D341Med (cell line): ENCODE measurements around the gene NUCB2.

Experiments
- DNase-seq: peaks from one replicate; pipeline ENCODE4 v3.0.0; 2012; ENCODE audit warnings: low spot score

Gene NUCB2

GRCh38 chr11:17333799-17334586, 57.5 kb downstream of the NUCB2 start:
- DNase-seq = no peak

DNA sequence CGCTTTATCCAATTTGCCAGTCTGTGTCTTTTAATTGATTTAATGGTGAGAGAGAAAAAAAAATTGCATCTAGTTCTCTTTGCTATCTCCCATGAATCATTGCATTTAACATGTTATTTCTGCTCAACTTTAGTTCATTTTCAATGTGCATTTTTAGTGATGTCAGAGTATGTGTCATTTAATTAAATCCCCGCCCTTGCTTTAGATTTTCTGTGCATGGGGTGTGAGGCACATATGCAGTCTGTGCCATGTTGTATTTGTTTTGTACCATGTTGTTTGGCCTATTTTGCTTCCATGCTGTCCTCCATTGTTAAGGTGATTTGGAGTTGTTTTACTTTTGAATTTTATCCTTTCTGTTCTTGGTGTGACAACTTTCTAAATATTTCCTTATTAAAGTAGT, 66.7 kb downstream of the NUCB2 start:
- DNase-seq = no peak

DNA sequence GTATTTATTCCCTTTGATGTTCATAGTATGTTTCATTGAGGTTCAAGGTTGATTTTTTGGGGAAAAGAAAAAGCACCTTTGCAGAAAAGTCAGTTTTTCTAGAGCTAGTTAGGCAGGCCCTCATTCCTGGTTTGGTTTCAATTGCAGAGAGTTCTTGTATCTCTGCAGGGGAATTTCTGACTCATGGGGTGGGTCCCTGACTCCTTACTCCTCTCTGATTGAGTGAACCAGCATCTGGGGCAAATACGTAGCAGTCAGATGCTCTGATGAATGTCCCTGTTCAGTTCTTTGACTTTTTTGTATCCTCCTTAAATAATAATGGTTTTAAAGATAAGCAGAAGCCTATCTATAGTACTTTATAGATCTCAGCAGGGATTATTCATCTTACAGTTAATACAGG, 67.4 kb downstream of the NUCB2 start:
- no peak for DNase-seq

GRCh38 chr11:17347676-17348075, 71.1 kb downstream of the NUCB2 start:
- no peak for DNase-seq

DNA sequence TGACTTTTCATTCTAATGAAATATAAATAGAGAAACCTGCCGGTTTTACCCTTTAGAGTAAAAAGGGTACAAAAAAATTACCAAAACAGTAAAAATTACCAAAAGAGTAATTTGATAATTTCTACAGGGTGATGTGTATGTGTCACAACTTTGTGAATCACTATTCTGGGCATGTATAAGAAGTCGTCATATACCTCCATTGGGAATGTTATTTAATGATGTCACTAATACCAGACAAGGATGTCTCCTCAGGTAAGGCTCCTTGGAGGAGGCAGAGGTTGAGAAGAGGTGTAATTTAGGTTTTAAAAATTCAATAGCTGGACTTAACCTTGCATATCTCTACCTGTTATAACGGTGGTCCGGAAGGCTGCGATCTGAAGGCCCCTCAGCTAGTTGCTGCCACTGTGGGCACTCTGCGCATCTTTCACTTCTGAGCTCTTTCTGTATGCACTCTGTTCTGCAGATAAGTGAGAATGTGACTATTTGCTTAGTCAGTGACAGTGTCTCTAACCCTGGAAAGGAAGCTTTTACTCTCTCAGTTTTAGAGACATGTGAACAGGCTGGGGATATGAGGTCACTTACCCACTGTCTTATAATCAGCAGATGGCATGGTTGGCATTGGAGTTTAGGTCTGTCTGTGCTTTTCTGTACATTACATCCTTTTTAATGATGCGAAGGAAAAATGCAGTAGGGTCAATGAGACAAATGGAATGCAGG, 74.1 kb downstream of the NUCB2 start:
- no peak for DNase-seq

DNA sequence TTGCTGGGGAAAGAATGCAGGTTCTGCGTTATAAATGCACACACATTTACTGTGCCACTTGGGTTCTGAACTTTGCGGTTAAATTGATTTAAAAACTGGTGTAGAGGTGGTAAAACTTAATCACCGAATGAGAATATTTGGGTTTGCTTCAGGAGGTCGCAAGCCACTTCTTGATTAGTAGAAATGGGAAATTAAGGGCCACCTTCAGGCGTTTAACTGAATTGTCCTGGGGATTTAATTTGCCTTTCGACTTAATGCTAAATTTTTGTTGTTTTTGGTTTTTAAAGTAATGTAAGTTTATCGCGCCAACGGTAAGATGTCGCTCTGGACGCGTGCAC, 74.6 kb downstream of the NUCB2 start:
- DNase-seq = no peak

DNA sequence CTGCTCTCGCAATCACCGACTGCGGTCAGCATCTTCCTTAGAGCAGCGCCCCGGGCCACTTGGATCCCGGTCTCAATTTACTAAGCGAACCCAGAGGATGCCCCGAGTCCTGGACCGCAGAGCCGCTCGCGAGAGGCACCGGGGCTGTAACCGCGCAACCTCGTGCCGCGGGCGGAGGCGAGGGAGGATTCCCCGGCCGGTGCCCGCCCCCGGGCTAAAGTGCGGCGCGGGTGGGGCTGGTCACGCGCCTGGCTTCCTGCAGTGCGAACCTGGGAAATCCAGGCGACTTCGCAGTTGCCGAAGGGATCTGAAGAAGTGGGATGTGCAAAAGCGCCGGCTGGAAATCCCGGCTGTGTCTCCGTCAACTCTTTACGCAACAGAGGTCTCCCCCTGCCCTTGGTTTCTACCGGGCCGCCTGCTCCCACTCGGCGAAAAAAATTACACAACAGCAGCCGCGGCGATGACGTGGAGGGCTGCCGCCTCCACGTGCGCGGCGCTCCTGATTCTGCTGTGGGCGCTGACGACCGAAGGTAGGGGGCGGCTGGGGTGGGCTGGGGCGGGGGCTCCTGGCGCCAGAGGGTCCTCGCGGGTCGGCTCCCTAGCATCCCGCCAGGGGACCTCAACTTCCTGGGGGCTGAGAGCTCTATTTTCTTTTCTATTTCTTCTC, 75.1 kb downstream of the NUCB2 start, which contains the start of gene NCR3LG1:
Gene NCR3LG1 (plus strand): TSS at position 291 of the 667 bp plus-strand sequence. CDS start 170 bp downstream, at position 461.
- DNase-seq = peak; percentile 40

- DNase-seq = peak; percentile 85
Measured at GRCh38 chr11:17352950-17353820, 76.6 kb downstream of the NUCB2 start.

DNA sequence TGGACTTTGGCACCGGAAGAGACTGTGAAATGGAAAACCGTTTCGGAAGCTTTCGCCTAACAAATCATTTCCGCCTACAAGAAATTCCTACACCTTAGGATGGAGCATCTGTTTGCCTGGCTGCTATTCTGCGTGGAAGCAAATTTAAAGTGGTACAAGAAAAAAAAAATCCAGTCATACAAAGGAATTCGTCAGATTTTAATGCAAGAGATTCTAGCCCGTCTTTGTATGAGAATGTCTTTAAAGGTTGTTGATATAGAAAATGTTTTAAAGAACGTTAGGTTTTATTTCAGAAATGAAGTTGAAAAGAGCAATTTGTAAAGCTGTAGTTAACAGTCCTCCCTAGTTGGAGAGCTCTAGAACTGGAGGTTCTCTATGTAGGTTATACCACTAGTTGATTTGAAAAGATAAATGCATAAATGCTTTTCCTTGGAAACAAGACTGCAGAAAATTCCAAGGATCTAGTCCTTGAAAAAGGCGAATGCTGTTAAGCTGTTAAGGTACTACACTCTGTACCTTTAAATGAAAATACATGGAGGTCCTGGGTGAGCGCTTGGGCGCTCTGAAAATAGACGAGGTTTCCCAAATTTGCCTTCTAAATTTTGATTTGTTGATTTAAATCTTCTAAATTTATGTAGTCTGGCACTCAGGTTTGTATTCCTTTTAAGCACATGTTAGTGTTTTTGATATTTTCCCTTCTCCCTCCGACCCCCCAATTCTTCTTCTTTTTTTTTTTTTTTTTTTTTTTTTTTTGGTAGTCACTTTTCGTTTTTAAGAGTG, 77.5 kb downstream of the NUCB2 start:
- DNase-seq = no peak

- peak; percentile 57 for DNase-seq
Measured at GRCh38 chr11:17354601-17354991, 78.1 kb downstream of the NUCB2 start.

DNA sequence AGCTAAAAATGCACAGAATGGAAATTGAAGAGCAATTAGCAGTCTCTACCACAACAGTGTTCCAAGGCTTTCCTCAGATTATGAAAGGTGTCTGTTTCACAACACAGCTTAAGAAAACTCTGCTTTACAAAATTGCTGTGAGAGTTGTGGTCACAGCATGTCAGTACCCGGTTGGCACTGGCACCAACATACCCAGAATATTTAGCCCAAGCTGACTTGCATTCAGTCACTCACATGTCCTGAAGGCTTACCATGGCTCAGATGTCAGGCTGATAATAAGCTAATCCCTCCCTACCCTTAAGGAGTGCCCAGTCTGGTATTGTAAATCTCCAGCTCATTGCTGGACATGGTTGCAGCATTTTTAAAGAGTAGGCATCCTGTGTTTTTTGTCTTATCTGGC, 90.0 kb downstream of the NUCB2 start:
- DNase-seq = no peak

- DNase-seq = no peak
Measured at GRCh38 chr11:17368551-17368950, 92.0 kb downstream of the NUCB2 start.

DNA sequence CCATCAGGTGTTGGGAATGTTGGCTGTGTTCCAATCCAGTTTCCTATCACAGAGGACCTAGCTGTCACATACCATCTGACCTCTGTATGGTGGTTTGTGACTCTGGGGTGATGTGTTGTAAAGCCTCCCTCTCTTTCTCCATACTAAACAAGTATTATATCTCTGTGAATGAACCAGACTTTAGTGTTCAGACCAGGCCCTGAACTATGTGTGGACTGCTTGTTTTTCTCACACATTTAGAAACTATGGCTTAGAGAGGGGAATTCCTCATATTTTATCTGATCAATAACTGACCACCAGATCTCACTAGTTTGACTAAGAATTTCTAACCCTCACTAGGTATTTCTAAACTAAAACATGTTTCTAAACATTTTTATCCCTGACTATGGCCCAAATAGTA, 92.6 kb downstream of the NUCB2 start:
- DNase-seq = no peak

GRCh38 chr11:17369684-17370243, 93.2 kb downstream of the NUCB2 start:
- DNase-seq = no peak

DNA sequence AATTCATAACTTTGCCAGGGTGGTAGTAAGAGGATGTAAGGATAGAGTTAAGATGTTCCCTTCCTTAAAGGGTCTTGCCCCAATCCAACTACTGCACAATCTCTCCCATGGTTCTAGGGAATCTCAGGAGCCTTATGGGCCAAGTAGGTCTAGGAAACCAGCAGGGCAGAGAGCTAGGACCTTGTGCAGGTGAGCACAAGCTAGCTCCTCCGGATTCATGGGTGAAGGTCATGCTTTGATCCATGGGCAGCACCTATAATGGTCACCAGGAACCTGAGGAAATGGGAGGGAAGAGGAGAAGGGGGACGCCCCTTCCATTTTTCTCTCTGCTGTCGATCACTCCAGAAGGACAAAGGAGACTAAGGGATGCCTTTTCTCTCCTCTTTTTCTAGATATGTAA, 95.1 kb downstream of the NUCB2 start:
- no peak for DNase-seq

- DNase-seq = no peak
Measured at GRCh38 chr11:17375547-17375946, 99.0 kb downstream of the NUCB2 start.

DNA sequence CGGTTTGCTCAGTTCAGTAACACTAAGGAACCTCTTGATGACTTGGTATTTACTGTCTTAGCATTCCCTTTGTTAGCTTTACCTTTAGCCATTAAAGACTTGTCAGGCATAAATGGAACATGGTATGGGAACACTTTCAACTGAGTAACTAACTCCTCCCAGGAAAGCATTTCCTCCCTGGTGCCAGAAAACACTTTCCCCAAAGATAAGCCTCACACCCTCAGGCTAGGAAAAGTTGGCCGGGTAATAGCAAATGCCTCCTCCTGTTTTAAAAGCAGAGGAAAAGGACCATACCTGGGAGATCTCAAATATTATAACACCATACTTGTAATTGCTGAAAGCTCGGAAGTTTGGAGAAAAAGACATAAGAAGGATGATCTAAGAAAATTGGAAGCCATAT, 100.0 kb downstream of the NUCB2 start:
- no peak for DNase-seq

GRCh38 chr11:17378655-17379054, 102.1 kb downstream of the NUCB2 start:
- DNase-seq = no peak

- no peak for DNase-seq
Measured at GRCh38 chr11:17379383-17380180, 103.0 kb downstream of the NUCB2 start.

DNA sequence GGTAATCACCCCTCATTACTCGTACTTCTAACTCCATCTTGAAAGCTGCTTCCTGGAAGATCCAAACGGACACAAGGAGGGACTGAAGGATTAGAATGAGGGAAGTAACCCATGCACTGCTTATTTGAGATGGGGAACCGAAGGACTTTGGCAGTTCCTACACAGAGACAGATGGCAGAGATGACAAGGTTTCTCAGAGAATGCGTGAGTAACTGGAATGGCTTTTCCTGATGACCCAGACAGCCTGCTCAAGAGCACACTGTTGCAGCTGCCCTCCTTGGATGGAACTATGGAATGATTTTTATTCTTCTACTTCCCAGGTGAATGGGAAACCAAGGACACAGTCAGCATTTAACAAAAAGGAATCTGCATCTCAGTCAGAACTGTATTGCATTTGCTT, 104.6 kb downstream of the NUCB2 start:
- no peak for DNase-seq
